ENCODE data around the gene FDPS.

Gene FDPS
- 92.1 to 107 reads per million in 2 donors for total RNA-seq

DNA sequence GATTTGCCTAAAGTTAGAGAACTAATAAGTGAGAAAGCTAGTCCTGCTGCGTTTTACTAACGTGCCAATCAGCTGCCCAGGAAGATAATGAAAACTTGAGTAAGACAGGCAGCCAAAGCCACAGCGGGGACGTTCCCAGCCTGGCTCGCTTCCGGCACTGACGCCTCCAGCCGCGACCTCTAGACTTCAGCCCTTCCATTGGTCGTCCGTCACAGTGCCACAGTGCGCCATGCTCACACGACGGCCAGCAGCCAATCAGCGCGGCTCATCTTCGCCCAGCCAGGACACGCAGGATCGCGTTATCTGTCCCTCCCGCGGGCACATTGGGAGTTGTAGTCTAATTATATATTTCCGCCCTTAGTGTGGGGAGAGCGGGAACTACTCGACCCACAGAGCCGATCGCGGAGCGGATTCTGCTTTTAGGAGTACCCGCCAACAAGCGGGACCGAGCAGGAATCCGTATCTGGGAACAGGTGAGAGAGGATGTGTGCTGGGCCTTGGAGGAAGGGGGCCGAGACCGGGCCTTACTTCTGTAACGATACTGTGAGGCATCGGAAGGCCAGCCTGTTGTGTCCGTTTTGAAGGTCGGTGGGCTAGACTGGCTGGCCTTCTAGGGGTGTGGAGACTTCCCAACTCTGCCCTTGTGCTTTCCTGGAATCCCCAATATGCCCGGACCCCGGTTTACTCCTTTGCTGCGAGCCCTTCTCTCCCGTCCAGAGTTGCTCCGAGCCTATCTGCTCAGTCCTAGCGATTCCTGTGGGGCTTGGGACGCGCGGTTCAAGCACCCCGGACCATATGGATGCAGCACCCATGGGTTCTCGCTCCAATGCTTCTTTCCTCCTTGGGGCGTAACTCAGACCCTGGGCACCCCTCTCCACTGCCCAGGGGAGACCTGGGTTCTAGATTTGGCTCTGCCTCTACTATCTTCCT lies at the start of gene FDPS:
FDPS (plus strand) TSS at position 374 of the 930 bp plus-strand sequence. CDS start 924 bp downstream, outside the sequence.
- DNase-seq = peak; percentile 94

DNA sequence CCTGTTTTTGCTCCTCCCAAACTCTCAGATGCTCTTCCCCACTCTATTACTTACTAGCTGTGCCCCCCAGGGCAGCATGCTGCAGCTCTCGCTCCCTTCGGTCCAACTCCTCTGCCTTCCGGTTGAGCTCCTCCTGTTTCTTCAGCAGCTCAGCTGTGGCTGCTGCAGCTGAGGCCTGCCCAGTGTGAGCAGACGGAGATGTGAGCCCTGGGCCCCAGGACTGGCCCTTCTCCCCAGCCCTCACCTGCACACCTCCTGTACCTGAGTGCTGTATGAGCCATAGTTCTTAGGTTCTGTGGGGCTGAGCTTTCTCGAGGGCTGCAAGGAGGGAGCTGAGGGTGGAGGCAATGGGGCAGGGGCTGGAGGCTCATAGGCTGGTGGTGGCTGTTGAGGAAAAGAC lies 48.4 kb upstream of the FDPS start:
- DNase-seq = no peak

DNA sequence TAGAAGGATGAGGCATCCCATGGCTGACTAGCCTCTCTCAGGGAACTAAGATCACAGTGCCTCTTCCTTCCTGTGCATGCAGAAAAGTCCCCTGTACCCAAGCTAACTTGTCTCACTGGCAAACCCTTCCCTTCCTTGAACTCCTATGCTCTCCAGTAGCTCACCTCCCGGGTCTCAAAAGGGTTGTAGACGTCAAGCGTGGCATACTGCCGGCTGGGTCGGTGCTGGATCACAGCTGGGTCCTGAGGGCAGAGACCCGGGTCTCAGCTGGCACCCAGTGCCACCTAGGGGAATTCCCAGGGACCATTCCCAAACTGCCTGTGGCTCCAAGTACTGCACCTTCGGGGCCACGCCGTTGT lies 47.2 kb upstream of the FDPS start:
- DNase-seq = no peak

- peak; percentile 57 for DNase-seq
These were observed 46.6 kb upstream of the FDPS start, which contains the start of gene SCAMP3 for GRCh38 chr1:155261852-155262673. Gene SCAMP3 (minus strand): TSS chr1:155262360. CDS start chr1:155262151, 209 bp downstream.

DNA sequence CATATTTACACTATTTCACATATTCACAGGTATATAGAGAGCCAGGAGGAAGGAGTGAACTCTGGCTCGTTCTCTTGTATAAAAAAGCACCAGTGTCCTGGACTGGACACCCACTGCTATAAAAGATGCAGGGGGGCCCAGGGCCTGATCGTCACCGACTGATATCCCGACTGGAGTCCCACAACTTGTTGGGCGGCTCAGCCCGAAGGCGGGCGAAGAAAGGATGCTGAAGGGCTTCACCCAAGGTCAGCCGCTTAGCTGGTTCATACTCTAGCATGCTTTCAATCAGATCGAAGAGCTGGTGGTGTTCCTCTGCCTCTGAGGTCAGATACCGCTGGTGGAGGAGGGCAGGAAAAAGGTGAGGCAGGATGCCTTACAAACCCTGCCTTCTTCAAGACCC lies 45.6 kb upstream of the FDPS start:
- no peak for DNase-seq

- no peak for DNase-seq
These were observed 42.1 kb upstream of the FDPS start for GRCh38 chr1:155266553-155266952.

- DNase-seq = no peak
These were observed 41.3 kb upstream of the FDPS start for GRCh38 chr1:155267373-155267772.

DNA sequence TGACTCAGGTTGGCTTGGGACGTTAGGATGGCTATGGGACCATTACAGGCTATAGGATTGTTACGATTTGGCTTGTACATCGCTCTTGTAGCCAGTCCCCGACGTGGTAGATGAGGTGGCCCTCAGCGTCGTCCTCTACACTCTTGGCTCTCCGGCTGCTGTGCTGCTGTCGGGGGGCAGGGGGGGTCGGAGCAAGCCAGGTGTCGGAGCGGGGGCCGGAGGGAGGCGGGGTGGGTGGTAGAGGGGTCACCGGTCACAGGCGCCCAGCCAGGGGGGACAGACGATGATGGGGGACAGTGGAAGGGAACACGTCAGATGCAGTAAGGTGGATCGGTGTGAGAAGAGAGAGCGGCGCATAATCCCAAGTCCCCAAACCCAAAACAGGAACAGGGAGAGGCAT lies 40.0 kb upstream of the FDPS start:
- no peak for DNase-seq

GRCh38 chr1:155269381-155269780 lies 39.3 kb upstream of the FDPS start:
- no peak for DNase-seq

- no peak for DNase-seq
These were observed 36.0 kb upstream of the FDPS start for GRCh38 chr1:155272466-155273342.

DNA sequence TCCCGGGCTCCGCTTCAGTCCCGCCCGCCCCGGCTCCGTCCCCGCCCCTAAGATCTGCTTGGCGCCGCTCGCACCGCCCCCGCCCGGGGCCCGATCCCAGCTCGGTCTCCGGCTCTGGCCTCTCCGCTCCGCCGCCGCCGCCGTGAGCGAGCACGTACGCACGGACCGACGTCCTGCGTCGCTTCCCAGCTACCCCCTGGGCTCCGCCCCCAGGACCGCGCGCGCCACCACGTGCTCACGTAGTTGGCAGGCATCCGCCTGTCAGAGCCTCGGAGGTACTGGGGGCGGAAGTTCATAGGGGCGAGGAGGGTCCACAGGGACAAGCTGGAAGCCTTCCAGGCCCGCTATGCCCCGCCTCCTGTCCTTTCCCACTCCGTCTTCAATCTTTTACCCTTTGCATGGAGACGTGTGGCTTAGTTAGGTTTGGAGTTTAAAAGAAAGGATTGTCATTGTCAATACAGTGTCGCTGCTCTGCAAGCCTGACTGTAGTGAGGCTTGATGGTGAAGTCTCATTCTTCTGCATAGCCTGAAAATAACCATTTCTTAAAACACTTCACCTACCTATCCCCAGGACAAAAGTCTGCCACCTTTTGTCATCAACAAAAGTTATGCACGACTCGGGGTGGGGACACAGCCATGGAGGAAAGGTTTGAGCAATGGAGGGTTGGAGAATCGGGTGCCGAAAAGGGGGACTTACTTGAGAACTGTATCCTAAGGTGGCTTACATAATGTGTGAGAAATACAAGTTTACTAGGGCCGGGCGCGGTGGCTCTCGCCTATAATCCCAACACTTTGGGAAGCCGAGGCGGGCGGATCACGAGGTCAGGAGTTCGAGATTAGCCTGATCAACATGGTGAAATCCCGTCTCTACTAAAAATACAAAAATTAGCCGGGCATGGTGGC lies 35.1 kb upstream of the FDPS start, which contains the start of gene CLK2:
CLK2 (minus strand) TSS at position 162 of the 903 bp plus-strand sequence. CDS start 2,527 bp downstream, outside the sequence.
- peak; percentile 93 for DNase-seq

GRCh38 chr1:155277070-155277901 lies 31.4 kb upstream of the FDPS start, which contains the start of gene HCN3:
Gene HCN3 (plus strand): TSS chr1:155277463. CDS start chr1:155277591, 128 bp downstream.
- peak; percentile 72 for DNase-seq

DNA sequence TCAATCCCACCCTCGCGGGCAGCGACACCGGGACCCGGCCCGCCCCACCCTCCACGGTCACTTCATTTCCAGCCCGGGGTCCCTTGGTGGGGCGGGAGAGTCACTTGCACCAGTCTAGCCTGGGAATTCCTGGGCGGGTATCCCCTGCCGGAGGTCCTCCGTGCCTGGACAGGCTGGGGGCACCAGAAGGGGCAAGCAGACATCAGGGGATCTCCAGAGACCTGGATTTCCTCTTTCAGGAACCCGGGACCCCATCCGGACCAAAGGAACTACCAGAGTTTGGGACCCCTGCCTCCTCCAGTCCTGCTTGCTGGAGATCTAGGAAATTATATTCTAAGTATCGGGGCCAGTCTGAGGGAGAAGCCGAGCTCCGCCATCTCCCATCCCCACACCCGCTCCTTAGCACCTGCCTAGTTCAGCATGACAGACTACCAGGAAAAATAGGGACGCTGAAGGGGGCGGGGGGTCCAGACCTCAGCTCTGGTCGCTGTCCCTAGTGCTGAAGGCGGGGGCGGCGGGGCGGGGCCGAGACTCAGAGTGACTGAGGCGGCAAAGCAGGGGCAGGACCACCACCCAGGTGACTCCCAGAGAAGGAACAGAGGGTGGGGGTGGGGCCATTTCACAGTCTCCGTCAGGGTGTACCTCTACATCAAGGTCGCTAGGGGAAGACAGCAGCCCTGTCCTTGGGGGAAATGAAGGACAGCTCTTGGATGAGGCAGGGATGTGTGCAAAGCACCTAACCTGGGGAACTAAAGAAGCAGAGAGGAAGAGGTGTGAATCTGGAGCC lies 30.6 kb upstream of the FDPS start:
- peak; percentile 53 for DNase-seq

DNA sequence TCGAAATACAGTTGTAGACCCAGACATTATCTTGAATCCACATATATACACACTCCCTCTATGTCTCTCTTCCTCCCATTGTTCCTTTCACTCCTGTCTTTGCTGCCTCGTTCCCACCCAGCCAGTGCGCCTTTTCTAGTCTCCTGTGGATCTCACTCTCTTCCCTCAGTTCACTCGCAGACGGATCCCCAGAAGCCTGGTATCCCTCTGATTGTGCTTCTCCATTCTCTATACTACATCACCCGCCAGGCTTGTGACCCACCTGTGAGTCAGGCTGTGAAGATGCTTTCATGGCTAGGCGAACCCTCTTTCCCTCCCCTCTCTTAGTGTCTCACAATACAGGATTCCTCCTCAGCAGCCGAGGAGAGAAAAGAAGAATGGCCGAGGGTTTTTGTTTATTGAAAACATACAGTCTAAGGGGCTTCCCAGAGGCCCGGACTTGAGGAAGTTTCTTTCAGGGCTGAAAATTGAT lies 29.9 kb upstream of the FDPS start:
- DNase-seq = no peak

DNA sequence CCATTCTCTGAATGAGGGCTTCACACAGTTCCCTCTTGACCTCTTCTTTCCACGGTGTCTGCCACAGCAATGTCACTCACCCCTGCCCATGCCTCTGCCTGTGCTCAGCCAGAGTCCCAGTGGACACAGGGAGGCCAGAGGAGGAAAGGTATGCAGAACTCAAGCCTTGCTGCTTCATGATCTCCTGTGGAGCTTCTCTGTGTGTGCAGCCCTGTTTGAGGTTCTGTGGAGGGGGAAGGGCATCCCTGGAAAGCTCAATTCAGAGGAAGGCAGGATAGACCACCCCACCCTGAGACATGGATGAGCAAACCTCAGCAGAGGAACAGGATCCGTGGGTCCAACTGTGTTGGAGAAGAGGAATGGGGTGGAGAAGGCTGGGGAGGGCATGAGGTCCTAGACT lies 29.4 kb upstream of the FDPS start:
- DNase-seq = no peak

DNA sequence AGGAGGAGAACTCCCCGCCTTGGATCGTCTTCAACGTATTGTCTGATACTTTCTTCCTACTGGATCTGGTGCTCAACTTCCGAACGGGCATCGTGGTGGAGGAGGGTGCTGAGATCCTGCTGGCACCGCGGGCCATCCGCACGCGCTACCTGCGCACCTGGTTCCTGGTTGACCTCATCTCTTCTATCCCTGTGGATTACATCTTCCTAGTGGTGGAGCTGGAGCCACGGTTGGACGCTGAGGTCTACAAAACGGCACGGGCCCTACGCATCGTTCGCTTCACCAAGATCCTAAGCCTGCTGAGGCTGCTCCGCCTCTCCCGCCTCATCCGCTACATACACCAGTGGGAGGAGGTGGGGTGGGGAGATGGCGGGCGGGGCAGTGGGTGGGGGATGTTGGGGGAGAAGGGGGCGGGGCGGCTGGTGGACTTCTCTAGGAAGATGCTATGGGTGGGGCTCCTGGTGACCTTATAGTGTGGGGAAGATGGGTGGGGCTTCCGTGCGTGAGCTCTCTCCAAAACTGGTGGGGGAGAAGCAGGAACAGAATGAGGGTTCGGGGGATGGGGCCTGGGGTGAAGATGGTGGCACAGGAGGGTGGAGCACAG lies 26.1 kb upstream of the FDPS start:
- no peak for DNase-seq

- no peak for DNase-seq
These were observed 24.2 kb upstream of the FDPS start for GRCh38 chr1:155284476-155284875.

- DNase-seq = no peak
These were observed 23.6 kb upstream of the FDPS start for GRCh38 chr1:155285063-155285462.

GRCh38 chr1:155285631-155286044 lies 23.0 kb upstream of the FDPS start:
- no peak for DNase-seq

All from activated gamma-delta T cell (primary cell).